SK-N-SH (cell line): ENCODE results near the gene TSTD1. TPM values are rescaled to one million over a fixed set of nuclear protein-coding genes. Genes with fewer than 3 reads are reported as not detected.

Experiments
- CTCF ChIA-PET: fragments of 300-600, 350-600 bp; formaldehyde crosslinking; extraction: SDS; loops from one replicate; lab custom pipeline; 2021; lab: Yijun Ruan, JAX
- POLR2A ChIA-PET: fragments of 350-600 bp; sonication (Branson Sonifier 250); formaldehyde crosslinking; extraction: SDS; loops from one replicate; lab custom pipeline; 2020; ENCODE audit warnings: antibody characterized with exemption, inconsistent platforms; lab: Yijun Ruan, JAX
- DNase-seq: peaks from one replicate; pipeline ENCODE4 v3.0.0; 2012
- H2AFZ ChIP-seq: fragments of 200-600 bp; sonication (generic); 2 replicates; pipeline ENCODE4 v1.8.1; 2016; ENCODE audit warnings: antibody characterized with exemption, mild to moderate bottlenecking, low read depth
- H3F3A ChIP-seq: fragments of 200-600 bp; sonication (generic); replicated peaks from 2 replicates; pipeline ENCODE3; 2016; ENCODE audit warnings: antibody characterized with exemption, mild to moderate bottlenecking; ENCODE audit not compliant: insufficient read depth
- H3K27ac ChIP-seq, 2 experiments: fragments of 200-500 bp in 1 of 2; fragments of 200-600 bp in 1 of 2; sonication (Bioruptor generic) in 1 of 2; sonication (generic), shearing (Covaris generic) in 1 of 2; 2 replicates each; pipeline versions ENCODE4 v1.5.1 to v1.6.1; 2014 to 2016; ENCODE audit warnings: low read depth in 2 of 2, inconsistent platforms in 1 of 2, low read length in 1 of 2, mild to moderate bottlenecking in 1 of 2, mixed read lengths in 1 of 2
- H3K27me3 ChIP-seq: fragments of 200-600 bp; sonication (generic), shearing (Covaris generic); 2 replicates; pipeline ENCODE4 v1.6.1; 2016; ENCODE audit warnings: mixed run types; ENCODE audit not compliant: insufficient read depth
- H3K36me3 ChIP-seq, 2 experiments: fragments of 200-500 bp in 1 of 2; fragments of 200-600 bp in 1 of 2; sonication (Bioruptor generic) in 1 of 2; sonication (generic) in 1 of 2; replicated peaks in 1 of 2; 2 replicates each; pipeline versions ENCODE3 to v1.5.1; 2014 to 2016; ENCODE audit warnings: low read length in 1 of 2, mild to moderate bottlenecking in 1 of 2; ENCODE audit not compliant: insufficient read depth in 2 of 2, control insufficient read depth in 1 of 2
- H3K4me1 ChIP-seq, 2 experiments: fragments of 200-500 bp in 1 of 2; fragments of 200-600 bp in 1 of 2; sonication (Bioruptor generic) in 1 of 2; sonication (generic), shearing (Covaris generic) in 1 of 2; 2 replicates each; pipeline versions ENCODE4 v1.5.1 to v1.6.1; 2014 to 2016; ENCODE audit warnings: low read depth in 1 of 2, low read length in 1 of 2, mixed run types in 1 of 2; ENCODE audit not compliant: insufficient read depth in 2 of 2, control insufficient read depth in 1 of 2
- H3K4me2 ChIP-seq: fragments of 200-600 bp; sonication (generic), shearing (Covaris generic); 2 replicates; pipeline ENCODE4 v1.6.1; 2017; ENCODE audit warnings: mixed run types
- H3K4me3 ChIP-seq, 2 experiments: fragments of 200-500 bp in 1 of 2; fragments of 200-600 bp in 1 of 2; sonication (Bioruptor generic) in 1 of 2; sonication (generic), shearing (Covaris generic) in 1 of 2; 2 replicates each; pipeline versions ENCODE4 v1.5.1 to v1.8.1; 2014 to 2016; ENCODE audit warnings: low read depth in 2 of 2, inconsistent platforms in 1 of 2, low read length in 1 of 2, mild to moderate bottlenecking in 1 of 2, mixed read lengths in 1 of 2, moderate library complexity in 1 of 2
- H3K79me2 ChIP-seq: fragments of 200-600 bp; sonication (generic); 2 replicates; pipeline ENCODE4 v1.8.1; 2017; ENCODE audit warnings: mild to moderate bottlenecking; ENCODE audit not compliant: insufficient read depth
- H3K9ac ChIP-seq: fragments of 200-600 bp; sonication (generic); 2 replicates; pipeline ENCODE4 v1.6.1; 2017; ENCODE audit warnings: mixed run types
- H3K9me2 ChIP-seq: fragments of 200-600 bp; sonication (generic); 2 replicates; pipeline ENCODE4 v1.6.1; 2017; ENCODE audit warnings: mixed run types
- H3K9me3 ChIP-seq: fragments of 200-600 bp; sonication (generic); 2 replicates; pipeline ENCODE4 v1.6.1; 2017; ENCODE audit warnings: mixed run types, mild to moderate bottlenecking, moderate library complexity
- H4K20me1 ChIP-seq: fragments of 200-600 bp; sonication (generic); 2 replicates; pipeline ENCODE4 v1.6.1; 2017; ENCODE audit warnings: mild to moderate bottlenecking, mixed run types; ENCODE audit not compliant: insufficient read depth
- CTCF ChIP-seq: fragments of 200-600 bp; sonication (generic); IDR thresholded peaks from 2 replicates; pipeline ENCODE4 v1.6.1; 2017; ENCODE audit warnings: antibody characterized with exemption, mild to moderate bottlenecking, moderate library complexity
- EP300 ChIP-seq, 2 experiments: IDR thresholded peaks; 2 replicates each; pipeline versions ENCODE4 v1.4.0 to v1.6.1; 2012; ENCODE audit warnings: borderline replicate concordance in 1 of 2, low read depth in 1 of 2, low read length in 1 of 2
- EZH2phosphoT487 ChIP-seq: fragments of 200-600 bp; sonication (generic); IDR thresholded peaks from 2 replicates; pipeline ENCODE4 v1.6.1; 2017; ENCODE audit warnings: low read depth, mixed run types, mild to moderate bottlenecking, antibody characterized with exemption, moderate library complexity, borderline replicate concordance
- GATA2 ChIP-seq: sonication (generic); formaldehyde crosslinking; IDR thresholded peaks from 2 replicates; pipeline ENCODE4 v1.5.0; 2020; ENCODE audit warnings: mild to moderate bottlenecking, missing genetic modification reagents
- JUND ChIP-seq: IDR thresholded peaks from 2 replicates; pipeline ENCODE4 v1.4.0; 2012
- RAD21 ChIP-seq: IDR thresholded peaks from 2 replicates; pipeline ENCODE4 v1.6.1; 2012; ENCODE audit warnings: mild to moderate bottlenecking, low read length
- RCOR1 ChIP-seq: fragments of 150-350 bp; IDR thresholded peaks from 2 replicates; pipeline ENCODE4 v1.6.1; 2017; ENCODE audit warnings: antibody characterized with exemption, low read length
- RXRA ChIP-seq: IDR thresholded peaks from 2 replicates; pipeline ENCODE4 v1.4.0; 2012; ENCODE audit warnings: low read depth, mild to moderate bottlenecking, borderline replicate concordance
- SMC3 ChIP-seq: IDR thresholded peaks from 2 replicates; pipeline ENCODE4 v1.6.1; 2012; ENCODE audit warnings: low read depth, low read length, improper control_type of control experiment
- TEAD4 ChIP-seq: IDR thresholded peaks from 2 replicates; pipeline ENCODE4 v1.4.0; 2012; ENCODE audit warnings: mild to moderate bottlenecking, borderline replicate concordance; ENCODE audit not compliant: insufficient read depth
- USF1 ChIP-seq: IDR thresholded peaks from 2 replicates; pipeline ENCODE4 v1.4.0; 2012; ENCODE audit warnings: low read depth, borderline replicate concordance
- WGBS: methylation state at CpG from one replicate; pipeline ENCODE4 v1.1.6; 2017; ENCODE audit warnings: low lambda C conversion rate; 5-methylcytosine and 5-hydroxymethylcytosine counted together
- polyA plus RNA-seq, 3 experiments: library from polyadenylated mRNA; depleted of rRNA; stranded (reverse); fragments of >200 nt; gene quantifications; 2 replicates each; pipeline ENCODE4 v1.2.3, GENCODE V29; 2012
- TF ChIP-seq, protein P1 (sequence below): IDR thresholded peaks from 2 replicates; pipeline ENCODE4 v1.4.0; 2012; ENCODE audit warnings: low read depth, borderline replicate concordance

Gene TSTD1
- polyA plus RNA-seq, 1 of the 3 experiments (the other 2 are of a cell fraction): 93.9 TPM

DNA sequence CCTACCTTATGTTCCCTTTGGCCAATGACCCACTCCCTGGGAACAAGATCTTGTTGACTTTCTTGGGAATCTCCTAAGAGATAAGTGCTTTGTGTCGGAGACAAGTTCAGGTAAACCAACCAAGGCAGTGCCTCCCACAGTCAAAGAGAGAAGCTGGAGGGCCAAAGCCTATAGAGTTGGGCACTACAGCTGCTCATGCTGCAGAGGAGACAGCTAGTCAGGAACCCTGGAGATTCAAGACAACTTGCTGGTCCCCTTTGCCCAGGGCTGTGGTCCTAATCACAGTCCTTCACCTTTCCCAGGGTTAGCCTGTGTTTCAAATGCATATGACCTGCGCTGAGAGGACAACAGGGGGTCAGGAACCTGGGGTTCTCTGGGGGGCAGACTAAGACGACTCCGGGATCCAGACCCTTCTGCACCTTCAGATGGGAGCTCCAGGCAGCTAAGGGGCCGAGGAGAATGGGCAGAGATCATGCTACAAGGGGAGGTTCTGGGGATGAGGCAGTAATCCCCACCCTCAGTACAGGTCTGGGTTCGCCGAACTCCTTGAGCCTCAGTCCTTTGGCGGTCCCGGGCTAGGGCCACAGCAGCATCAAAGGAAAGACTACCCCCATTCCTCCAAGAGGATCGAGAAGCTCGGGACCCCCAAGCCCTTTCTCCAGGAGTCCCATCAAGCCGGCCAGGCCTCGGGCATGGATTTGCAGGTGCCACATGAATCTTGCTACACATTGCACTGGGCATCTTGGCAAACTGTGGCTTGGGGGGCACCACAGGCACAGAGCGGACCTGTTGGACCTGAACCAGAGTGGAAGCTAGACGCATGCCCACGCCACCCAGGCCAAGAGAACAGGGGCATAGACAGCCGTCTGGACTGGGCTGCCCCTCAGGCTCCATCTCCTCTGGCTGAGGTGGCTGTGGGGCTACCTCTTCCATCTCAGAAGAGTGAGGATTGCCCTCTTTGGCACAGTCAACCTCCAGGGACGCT, 9.0 kb upstream of the TSTD1 start:
- H3K4me2 ChIP-seq: no peak overlapping the region
- 89% methylated on average over 7 of the region's 18 CpGs for WGBS
- H3K27ac ChIP-seq: no peak overlapping the region
- H3K9ac ChIP-seq: no peak overlapping the region
- peaks cover 5% of the 10 kb centered on the region for H3F3A ChIP-seq
- TF ChIP-seq EP300 (IDR thresholded peaks at IDR 0.05; ENCODE audit: borderline replicate concordance in 1 of 2, low read depth in 1 of 2, low read length in 1 of 2) (no peak), TEAD4 (no peak), EZH2phosphoT487 (no peak), RAD21 (no peak), CTCF (no peak), SMC3 (no peak)
- TF ChIP-seq, protein P1, sequence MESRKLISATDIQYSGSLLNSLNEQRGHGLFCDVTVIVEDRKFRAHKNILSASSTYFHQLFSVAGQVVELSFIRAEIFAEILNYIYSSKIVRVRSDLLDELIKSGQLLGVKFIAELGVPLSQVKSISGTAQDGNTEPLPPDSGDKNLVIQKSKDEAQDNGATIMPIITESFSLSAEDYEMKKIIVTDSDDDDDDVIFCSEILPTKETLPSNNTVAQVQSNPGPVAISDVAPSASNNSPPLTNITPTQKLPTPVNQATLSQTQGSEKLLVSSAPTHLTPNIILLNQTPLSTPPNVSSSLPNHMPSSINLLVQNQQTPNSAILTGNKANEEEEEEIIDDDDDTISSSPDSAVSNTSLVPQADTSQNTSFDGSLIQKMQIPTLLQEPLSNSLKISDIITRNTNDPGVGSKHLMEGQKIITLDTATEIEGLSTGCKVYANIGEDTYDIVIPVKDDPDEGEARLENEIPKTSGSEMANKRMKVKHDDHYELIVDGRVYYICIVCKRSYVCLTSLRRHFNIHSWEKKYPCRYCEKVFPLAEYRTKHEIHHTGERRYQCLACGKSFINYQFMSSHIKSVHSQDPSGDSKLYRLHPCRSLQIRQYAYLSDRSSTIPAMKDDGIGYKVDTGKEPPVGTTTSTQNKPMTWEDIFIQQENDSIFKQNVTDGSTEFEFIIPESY: no peak
- TF ChIP-seq, all 33 proteins: peak for 0
- Histone ChIP-seq H3K4me3 (no peak overlapping the region), H3K36me3 (peaks cover 3 to 5% of the 10 kb centered on the region in 2 experiments), H4K20me1 (no peaks in the 10 kb centered on the region), H3K27me3 (no peaks in the 10 kb centered on the region), H3K9me2 (no peaks in the 10 kb centered on the region), H3K4me1 (peaks cover 0 to 7% of the 10 kb centered on the region in 2 experiments; a peak in 2 of 4 replicates), H3K9me3 (no peaks in the 10 kb centered on the region), H3K79me2 (peaks cover 22% of the 10 kb centered on the region), H2AFZ (no peak overlapping the region)
- POLR2A ChIA-PET: interaction anchor here (0.8 to 3.2 kb wide), 2 partner anchors 15 to 70 kb away, joined by 3 to 12 read pairs; partner anchors contain the start of genes NIT1 and PFDN2
- CTCF ChIA-PET: interaction anchor here (1.0 to 3.2 kb wide), 3 partner anchors 9 to 49 kb away, joined by 3 to 26 read pairs (median 6); partner anchors contain the start of gene TSTD1
- no peak for DNase-seq

- Histone ChIP-seq H3K9ac (peak overlapping the region; percentile 76; the same call in 1 of the 2 replicates), H3K27ac (peak overlapping the region; percentile 93 to 99; a peak in 3 of 4 replicates), H3K79me2 (peaks cover 22% of the 10 kb centered on the region), H3K27me3 (no peaks in the 10 kb centered on the region), H3K36me3 (peaks cover 6 to 15% of the 10 kb centered on the region in 2 experiments), H3K4me3 (peak overlapping the region; percentile 69 to 75), H3F3A (peaks cover 5% of the 10 kb centered on the region), H3K9me3 (no peaks in the 10 kb centered on the region), H3K9me2 (no peaks in the 10 kb centered on the region), H3K4me2 (peak overlapping the region; percentile 90), H4K20me1 (no peaks in the 10 kb centered on the region)
- POLR2A ChIA-PET: interaction anchor here (1.3 to 3.2 kb wide), 4 partner anchors 51 to 155 kb away, joined by 4 to 15 read pairs (median 11); partner anchors contain the start of genes DEDD, KLHDC9, NDUFS2 and NIT1
- DNase-seq: no peak
- 43% methylated on average over 2 of the region's 2 CpGs for WGBS
- TF ChIP-seq GATA2 (CRISPR knock-in tag) (no peak), JUND (no peak), TEAD4 (no peak), SMC3 (no peak), RCOR1 (no peak), USF1 (no peak), RXRA (no peak)
- TF ChIP-seq, all 33 proteins: peak for 0
- peak overlapping the region; percentile 80 for H2AFZ ChIP-seq
- CTCF ChIA-PET: interaction anchor here (0.6 to 3.2 kb wide), 6 partner anchors 8 to 96 kb away, joined by 3 to 26 read pairs (median 4); partner anchors contain the start of gene TSTD1
- peaks cover 0 to 7% of the 10 kb centered on the region in 2 experiments; a peak in 2 of 4 replicates for H3K4me1 ChIP-seq
Measured at GRCh38 chr1:161046605-161047228, 8.0 kb upstream of the TSTD1 start.
